Stimulated activated CD4-positive, alpha-beta T cell treated with anti-CD3 and anti-CD28 coated beads, Interleukin-1b, Interleukin-23, amount 100 ng/mL, for 48 hours (primary cell): ENCODE data around the gene SEC24A.
"Not testable (repeated sequence)": the region's sequence is repeated elsewhere in the genome, so short reads cannot be mapped to it uniquely, and the experiment has no call there.

ENCODE experiments used
- DNase-seq: peaks from one replicate; pipeline ENCODE4 v3.0.0-alpha.2; 2020

SEC24A gene

DNA sequence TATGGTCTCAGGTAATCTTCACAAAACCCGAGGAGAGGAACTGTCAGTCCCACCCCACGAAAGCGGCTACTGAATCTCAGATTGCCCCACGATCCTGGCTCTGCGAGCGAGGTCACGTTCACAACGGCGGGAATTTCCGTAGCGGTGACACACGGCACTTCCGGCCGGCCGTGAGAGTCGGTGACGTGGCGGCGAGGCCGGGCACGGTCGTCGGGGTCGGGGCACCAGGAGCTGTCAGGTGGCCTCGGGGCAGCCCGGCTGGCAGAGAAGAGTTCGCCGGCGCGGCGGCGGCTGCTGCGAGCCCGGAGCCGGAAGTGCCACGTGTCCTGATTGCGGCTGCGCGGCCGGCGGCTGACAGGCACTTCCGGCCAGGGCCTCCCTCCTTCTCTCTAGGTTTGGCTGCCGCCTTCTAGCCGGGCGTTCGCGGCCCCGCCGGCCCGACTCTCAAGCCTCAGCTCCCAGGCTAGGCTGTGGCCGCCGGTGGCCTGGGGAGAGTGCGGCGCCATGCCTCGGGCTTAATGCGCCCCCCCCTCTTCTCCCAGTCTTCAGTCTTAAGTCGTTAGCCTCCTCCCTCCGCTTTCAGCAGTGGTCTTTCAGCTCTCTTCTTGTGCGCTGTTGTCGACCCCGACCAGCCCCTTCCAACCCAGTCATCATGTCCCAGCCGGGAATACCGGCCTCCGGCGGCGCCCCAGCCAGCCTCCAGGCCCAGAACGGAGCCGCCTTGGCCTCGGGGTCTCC, at the start of gene SEC24A:
Gene SEC24A (plus strand): TSS at position 361 of the 738 bp plus-strand sequence. CDS start 292 bp downstream, at position 653.
- peak; percentile 93 for DNase-seq

DNA sequence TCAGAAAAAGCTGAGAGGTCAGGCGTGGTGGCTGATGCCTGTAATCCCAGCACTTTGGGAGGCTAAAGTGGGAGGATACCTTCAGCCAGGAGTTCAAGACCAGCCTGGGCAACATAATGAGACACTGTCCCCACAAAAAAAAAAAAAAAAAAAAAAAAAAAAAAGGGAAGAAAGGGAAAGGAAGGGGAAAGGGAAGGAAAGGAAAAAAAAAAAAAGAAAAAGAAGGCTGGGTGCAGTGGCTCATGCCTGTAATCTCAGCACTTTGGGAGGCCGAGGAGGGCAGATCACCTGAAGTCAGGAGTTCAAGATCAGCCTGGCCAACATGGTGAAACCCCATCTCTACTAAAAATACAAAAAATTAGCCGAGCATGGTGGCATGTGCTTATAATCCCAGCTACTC, 48.8 kb upstream of the SEC24A start:
- DNase-seq: not testable (repeated sequence)

DNA sequence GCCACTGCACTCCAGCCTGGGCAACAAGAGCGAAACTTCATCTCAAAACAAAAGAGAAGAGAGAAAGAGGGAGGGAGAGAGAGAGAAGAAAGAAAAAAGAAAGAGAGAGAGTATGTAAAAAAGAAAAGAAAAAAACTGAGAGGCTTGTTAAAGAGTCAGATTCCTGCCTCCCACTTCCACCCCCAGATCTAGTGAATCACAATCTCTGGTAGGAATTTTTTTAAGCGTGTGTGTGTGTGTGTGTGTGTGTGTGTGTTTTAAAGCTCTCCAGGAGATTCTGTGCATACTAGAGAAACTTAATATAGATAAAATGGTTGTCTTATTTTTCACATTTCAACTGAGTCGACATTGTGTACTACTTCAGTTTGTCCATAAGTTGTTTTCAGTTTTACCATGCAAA, 48.0 kb upstream of the SEC24A start:
- no peak for DNase-seq

DNA sequence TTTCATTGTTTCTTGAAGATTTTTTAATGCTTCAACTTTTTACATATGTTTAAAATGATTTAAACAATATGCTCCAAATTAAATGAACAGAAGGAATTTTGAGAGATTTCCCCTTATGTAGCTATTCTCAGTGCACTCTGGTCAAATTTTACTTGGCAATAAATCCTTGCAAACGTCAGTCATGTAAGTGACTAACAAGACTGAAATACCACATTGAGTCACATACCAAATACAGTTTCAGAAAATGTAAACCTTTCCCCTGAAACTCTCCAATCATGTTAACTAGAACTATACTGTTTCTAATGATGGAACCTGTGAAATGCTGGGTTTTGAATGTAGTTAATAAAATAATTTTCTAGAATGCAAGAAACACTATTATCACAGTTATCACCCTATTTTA, 45.5 kb upstream of the SEC24A start:
- no peak for DNase-seq

DNA sequence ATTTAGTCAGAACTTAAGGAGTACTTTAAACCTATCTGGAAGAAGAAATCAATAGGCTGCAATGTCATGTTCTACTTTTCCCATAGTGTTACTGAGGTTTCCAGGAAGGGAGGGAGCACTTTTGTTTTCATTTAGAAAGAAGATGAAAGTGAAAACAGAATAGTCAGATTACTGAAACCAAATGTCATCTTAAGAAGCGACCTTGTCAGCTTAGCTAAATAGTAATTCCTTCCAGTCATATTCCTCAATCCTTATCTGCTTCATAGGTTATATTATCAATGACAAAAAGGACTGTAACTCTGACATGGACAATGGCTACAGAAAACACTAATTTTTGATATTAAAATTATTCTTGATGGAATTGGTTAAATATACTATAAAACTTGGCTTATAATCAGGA, 43.7 kb upstream of the SEC24A start:
- DNase-seq: no peak

DNA sequence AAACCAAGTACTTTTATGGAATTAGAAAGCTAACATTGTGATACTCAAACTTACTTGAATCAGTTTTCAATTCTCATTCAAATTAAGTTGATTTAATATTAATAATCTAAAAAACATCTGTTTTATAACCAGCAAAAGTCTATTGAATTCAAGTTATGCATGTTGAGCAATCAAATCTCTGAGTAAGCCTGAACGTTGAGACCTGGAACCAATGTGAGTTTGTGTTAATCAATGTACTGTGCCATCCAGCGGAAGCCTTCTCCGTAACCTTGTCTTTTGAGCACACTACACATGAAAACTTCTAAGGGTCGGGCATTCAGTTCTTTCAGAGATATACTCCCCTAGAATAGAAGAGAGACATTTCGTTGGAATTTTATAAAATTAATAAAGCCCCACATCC, 41.9 kb upstream of the SEC24A start:
- DNase-seq: no peak

DNA sequence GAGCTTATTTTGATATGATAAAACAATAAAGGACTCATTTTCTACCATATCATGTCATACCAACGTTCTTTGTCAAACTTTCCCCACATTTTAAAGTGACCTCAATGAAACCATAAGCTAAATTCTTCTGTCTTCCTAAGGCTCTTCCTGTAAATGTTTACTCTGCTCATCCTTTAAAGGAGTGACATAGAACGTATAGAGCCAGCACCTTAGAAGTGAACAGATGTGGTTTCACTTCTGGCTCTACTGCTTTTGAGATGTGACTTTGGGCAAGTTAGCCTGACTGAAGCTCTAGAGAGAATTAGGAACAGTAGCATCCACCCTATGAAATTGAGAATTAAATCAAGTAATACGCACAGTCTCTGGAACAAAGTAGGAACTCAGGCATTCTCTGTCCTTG, 40.0 kb upstream of the SEC24A start:
- DNase-seq: no peak

DNA sequence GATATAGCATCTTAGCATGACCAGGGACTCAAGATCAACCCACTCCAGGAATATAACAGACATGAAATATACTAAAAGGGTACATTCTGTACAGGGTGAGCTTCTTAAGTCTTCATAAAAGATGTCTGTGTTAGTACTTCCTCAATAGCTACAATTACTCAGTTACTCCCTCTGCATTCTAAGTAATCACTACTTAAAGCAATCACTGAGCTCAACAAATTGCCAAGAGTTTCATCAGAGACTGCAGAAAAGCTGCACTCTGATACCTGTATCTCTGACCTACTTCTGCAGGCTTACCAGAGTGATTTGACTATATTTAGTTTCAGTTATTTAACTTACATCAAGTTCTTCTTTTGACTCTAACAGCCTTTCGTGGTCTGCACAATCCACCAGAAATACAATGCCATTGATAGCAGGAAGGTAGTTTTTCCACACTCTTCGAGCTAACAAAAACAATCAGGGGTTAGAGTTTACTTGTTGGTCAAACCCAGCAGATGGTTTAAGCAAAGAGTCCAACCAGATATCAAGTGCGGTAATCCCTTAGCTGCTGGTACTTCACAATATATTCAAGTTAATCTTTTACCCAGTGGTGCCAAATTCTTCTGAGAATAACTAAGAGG, 39.2 kb upstream of the SEC24A start:
- peak; percentile 13 for DNase-seq

DNA sequence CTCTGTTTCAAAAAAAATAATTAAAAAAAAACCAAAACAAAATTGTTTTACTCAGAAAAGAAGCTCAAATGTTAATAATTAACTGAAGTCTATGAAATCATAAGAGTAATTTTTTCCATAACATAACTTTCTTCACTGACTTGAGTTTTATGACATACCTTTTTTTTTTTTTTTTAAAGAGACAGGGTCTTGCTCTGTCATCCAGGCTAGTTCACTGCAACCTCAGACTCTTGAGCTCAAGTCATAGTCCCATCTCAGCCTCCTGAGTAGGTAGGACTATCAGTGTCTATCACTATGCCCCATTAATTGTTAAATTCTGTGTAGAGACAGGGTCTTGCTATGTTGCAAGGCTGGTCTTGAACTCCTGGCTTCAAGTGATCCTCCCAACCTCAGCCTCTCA, 37.9 kb upstream of the SEC24A start:
- DNase-seq: no peak

DNA sequence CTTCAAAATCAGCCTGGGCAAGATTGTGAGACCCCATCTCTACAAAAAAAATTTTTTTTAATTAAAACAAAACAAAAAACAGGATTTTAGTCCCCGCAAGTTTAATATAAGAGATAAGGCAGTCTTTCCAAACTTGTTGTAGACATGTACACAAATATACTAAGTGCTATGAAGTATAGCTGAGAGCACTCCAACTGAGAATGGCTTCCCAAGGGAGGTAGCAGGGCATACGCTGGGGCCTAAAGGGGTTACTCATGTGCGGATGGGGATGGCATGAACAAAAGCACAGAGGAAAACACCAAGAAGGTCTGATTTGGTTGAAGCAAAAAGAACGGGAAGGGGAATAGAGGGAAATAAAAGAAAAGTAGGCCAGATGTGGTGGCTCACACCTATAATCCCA, 37.1 kb upstream of the SEC24A start:
- DNase-seq: no peak

DNA sequence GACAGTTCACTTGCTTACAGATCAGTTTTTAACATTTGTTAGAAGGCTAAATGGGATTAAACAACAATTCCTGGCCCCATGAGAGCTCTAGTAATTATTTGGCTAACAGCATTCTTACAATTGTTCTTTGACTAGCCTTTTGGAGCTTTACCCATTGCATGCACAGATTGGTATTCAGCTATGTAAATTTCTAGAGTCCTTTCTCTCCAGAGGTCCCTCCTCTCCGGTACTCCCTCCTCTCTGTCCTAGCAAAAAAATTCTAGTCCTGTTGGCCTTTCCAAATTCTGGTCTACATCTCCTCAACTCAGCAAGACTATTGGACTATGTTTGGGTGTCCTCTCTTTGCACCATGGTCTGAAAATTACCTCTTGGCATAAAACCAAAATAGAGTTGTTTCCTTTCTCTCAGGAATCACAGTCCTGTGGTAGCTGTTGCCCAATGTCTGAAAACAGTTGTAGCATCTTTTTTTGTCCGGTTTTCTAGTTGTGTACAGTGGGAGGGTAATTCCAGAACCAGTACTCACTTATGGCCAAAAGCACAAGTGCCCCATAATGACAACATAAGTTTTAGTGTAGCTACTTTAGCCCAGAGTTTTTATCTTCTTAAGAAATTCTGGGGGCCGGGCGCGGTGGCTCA, 34.0 kb upstream of the SEC24A start:
- no peak for DNase-seq

DNA sequence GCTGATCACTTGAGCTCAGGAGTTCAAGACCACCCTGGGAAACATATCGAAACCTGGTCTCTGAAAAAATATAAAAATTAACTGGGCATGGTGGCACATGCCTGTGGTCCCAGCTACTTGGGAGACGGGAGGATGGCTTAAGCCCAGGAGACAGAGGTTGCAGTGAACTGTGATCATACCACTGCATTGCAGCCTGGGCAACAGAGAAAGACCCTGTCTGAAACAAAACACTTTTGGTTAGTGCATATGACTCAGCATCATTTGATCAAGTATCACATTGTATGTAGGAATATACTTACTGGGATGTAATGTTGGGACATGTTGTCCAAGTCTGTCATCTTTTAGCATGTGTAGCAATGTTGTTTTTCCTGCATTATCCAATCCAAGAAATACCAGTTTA, 28.0 kb upstream of the SEC24A start:
- no peak for DNase-seq

DNA sequence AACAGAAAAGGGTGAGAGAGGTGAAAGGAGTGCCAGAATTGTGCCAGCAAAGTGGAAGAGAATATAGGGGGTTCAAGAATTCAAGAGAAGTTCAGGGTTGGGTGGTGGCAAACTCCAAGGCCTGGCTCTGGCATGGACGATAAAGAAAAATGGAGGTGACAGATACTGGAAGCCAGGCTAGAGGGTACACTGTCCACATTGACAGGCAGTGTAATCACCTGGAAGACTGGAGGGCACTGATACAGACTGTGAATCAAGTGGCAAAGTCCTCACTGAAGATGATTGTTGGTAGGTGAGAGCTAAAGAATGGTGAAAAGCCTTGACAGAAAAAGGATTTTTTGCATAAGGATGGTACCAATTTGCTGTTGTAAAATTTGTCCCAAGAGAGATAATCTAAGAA, 23.0 kb upstream of the SEC24A start:
- DNase-seq: no peak

DNA sequence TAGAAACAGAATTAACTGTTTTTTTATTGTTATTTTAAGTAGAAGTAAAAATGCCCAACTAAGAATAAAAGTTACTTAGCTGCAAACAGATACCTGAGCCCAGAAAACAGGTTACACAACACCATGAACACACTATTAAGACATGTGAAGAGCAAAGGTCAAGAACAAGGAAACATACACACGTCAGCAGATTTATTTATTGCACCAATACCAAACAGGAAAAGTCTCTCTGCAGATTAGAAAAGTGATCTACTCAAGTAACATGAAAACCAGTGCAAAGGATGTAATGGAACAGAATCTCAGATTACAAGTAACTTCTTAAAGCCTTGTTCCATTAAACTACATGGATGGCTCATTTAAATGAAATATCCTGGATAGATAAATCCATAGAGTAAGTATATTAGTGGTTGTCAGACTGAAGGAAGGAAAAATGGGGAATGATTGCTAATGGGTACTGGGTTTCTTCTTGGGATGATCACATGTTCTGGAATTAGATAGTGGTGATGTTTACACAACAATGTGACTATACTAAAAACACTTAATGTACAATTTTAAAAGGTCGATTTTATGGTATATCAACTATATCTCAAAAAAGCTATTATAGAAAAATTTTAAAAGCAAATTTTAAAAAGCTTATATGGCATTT, 22.1 kb upstream of the SEC24A start:
- DNase-seq: no peak

DNA sequence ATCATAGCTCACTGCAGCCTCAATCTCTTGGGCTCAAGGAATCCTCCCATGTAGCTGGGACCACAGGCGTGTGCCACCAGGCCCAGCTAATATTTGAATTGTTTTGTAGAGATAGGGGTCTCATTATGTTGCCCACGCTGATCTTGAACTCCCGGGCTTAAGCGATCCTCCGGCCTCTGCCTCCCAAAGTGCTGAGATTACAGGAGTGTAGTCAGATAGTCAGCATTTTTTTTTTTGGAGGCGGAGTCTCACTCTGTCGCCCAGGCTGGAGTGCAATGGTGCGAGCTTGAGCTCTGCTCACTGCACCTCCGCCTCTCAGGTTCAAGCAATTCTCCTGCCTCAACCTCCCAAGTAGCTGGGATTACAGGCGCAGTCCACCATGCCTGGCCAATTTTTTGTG, 14.4 kb upstream of the SEC24A start:
- DNase-seq: no peak

DNA sequence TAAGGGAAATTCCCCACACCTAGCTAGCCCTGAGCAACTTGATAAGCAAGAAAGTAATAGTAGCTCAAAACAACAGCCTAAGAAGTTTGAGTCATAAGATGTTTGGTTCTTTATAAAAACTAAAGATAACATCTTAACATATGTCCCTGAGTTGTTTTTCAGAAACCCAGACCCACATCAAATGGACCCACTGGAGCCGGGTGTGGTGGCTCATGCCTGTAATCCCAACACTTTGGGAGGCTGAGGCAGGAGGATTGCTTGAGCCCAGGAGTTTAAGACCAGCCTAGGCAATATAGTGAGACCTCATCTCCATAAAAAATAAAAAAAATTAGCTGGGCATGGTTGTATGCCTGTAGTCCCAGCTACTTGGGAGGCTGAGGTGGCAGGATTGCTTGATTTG, 13.2 kb upstream of the SEC24A start:
- DNase-seq: not testable (repeated sequence)

DNA sequence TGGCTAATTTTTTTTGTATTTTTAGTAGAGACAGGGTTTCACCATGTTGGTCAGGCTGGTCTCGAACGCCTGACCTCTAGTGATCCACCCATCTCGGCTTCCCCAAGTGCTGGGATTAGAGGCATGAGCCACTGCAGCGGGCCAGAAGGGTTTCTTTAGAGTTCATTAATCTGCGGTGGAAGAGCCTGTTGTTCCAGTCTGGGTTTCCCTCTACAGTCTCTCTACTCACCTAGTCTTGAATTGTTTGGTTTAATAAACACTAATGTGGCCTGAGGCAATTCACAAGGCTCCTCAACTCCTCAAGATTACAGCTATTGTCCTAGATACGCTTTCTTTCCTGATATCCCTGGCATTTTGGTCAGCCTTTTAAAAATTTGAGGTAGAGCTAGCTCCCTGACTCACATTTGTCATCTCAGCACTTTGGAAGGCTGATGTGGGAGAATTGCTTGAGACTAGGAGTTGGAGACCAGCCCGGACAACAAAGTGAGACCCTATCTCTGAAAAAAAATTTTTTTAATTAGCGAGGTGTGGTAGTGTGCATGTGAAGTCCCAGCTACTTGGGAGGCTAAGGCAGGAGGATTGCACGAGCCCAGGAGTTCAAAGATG, 11.4 kb upstream of the SEC24A start:
- no peak for DNase-seq

DNA sequence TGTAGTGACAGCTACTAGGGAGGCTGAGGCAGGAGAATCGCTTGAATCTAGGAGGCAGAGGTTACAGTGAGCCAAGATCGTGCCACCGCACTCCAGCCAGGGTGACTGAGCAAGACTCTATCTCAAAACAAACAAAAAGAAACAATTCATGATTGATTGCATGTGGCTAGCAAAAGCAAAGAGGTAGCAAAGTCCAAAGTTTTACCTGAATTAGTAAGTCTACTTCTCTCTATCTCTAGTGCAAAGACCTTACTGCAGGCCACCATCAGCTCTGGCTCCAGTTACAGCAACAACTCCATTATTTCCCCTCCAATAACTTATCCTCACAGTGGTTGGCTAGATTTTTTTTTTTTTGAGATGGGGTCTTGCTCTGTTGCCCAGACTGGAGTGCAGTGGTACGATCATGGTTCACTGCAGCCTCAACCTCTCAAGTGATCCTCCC, 9.8 kb upstream of the SEC24A start:
- no peak for DNase-seq

DNA sequence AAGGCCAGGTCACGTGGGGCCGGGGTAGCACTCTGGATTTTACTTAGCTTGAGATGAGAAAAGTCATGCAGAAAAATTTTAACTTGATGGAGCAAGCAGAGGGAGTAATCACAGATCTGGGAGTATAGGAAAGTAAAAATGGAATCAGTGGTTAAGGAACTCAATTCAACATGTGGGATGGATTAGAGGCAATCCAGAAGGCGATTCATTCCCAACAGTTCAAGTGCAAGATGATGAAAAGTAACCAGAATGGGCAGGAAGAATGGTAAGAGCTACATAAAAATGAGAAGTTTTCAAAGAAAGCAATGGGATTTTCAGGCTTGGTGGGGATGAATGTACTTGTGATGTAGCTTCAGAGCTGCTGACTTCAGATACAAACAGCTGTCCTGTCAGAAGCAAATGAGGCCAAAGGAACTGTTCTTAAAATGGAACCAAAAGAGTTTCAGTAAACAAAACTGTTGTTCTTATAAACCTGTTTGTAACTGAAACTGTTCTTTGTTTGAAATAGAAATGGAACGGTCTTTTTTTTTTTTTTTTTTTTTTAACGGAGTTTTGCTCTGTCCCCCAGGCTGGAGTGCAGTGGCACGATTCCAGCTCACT, 5.6 kb upstream of the SEC24A start:
- DNase-seq: no peak

DNA sequence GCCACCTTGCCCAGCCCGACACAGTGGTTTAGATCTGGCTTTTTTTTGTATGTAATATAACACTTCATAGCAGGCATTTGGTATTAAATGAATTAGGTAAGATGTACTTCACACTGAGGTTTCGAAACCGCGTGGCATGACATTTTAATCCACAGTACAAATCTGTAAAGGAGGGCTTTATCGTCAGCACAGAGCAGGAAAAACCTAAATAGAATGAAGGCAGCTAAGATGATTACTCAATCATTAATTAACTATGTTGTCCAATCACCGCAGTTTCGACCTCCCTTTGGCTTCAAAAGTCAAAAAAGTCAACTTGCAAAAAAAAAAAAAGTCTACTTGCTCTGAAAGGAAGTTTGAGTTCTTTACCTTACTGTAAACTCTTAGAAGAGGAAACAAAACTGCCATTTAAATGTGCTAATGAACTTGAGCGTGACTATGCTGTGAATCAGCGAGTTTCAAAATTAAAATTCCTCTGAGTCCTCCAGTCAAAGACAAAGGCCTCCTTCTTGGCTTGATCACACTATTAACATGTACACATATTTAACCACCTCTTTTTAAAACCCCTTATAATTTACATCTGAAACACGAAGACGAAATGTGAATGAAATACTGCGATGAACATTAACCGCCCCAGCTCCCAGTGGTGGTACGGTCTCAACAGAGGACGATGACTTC, 698 bp upstream of the SEC24A start:
- DNase-seq: peak; percentile 54

DNA sequence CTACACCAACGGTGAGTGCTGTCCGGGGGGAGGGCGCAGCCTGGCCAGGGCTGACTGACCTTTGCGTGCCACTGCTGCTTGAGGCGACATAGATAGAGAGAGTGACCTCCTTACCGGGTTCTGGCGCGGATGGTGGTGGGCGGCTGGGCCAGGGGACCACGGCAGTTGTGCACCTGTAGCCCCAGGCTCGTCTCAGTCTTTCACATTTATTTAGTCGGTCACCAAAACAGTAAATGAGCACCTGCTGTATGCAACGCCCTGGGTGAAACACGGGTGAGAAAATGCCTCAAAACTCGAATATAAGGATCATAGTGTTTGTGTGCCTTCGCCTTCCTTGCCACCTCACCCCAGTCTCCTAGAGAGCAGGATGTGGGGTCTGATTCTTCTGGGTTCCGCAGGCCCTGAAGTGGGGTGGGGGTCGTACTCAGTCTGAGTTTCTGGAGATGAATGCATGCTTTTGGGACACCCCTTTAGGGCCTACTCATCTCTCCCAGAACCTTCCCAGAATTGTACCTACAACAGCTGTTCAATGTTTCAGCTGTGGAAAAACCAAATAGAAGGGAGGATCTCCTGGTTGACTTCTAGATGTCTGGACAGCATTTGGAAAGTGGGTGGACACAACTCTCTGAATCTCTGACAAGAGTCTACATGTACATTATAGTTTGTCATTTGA, 714 bp downstream of the SEC24A start:
- no peak for DNase-seq

DNA sequence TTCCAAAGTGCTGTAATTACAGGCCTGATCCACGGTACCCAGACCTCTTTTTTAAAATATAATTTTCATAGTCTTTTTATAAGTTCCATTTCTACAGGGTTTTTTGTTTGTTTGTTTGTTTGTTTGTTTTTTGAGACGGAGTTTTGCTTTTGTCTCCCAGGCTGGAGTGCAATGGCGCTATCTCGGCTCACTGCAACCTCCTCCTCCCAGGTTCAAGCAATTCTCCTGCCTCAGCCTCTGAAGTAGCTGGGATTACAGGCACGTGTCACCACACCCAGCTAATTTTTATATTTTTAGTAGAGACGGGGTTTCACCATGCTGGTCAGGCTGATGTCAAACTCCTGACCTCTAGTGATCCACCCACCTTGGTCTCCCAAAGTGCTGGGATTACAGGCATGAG, 2.1 kb downstream of the SEC24A start:
- DNase-seq: not testable (repeated sequence)
